Central memory CD8-positive, alpha-beta T cell (primary cell): ENCODE measurements around the gene HERPUD1.

Source experiments
- ATAC-seq: fragments of 150-1000 bp; cut with Tn5 transposase; replicated peaks from 2 replicates; pipeline ENCODE4 v1.10.0; 2022; ENCODE audit warnings: mild to moderate bottlenecking, moderate FRiP score, moderate number of reproducible peaks; ENCODE audit not compliant: poor library complexity, severe bottlenecking; ENCODE audit errors: extremely low read depth
- DNase-seq, 2 donors: peaks; one replicate each; pipeline ENCODE4 v3.0.0; 2021; ENCODE audit warnings: low spot score in 2 of 2
- H3K27ac Mint-ChIP-seq: one replicate; pipeline ENCODE4 v1.8.0; 2022; ENCODE audit warnings: low read depth, mild to moderate bottlenecking, moderate library complexity, mixed read lengths
- H3K27me3 Mint-ChIP-seq: one replicate; pipeline ENCODE4 v1.8.0; 2022; ENCODE audit warnings: mixed read lengths
- H3K36me3 Mint-ChIP-seq: one replicate; pipeline ENCODE4 v1.8.0; 2022; ENCODE audit warnings: mild to moderate bottlenecking, moderate library complexity, mixed read lengths; ENCODE audit not compliant: insufficient read depth
- H3K4me1 Mint-ChIP-seq: one replicate; pipeline ENCODE4 v1.8.0; 2022; ENCODE audit warnings: mixed read lengths
- H3K4me3 Mint-ChIP-seq: one replicate; pipeline ENCODE4 v1.8.0; 2022; ENCODE audit warnings: mild to moderate bottlenecking, moderate library complexity, mixed read lengths
- H3K9me3 Mint-ChIP-seq: one replicate; pipeline ENCODE4 v1.8.0; 2022; ENCODE audit warnings: mixed read lengths

Gene HERPUD1

DNA sequence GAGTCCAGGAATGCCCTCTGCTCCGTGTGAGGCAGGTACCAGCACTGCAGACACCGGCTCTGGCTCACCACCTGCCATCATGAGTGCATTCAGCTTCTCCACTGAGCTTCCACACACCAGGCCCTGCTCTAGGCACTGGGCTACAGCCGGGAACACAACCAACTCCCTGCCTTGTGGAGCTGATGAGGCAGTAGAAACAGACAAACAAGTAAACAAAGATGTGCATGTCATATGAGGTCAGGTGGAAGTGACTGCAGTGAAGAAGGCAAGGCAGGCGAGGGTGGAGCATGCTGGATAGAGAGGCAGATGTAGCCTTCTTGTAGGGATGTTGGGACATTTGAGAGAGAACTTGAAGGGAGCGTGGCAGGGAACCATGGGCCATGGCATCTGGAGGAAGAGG lies 62.4 kb downstream of the HERPUD1 start:
- peaks cover 81% of the 10 kb centered on the region for H3K4me1 Mint-ChIP-seq
- no peaks in the 10 kb centered on the region for H3K27me3 Mint-ChIP-seq
- peak overlapping the region; percentile 81 for H3K4me3 Mint-ChIP-seq
- DNase-seq = no peak
- H3K9me3 Mint-ChIP-seq = no peaks in the 10 kb centered on the region
- ATAC-seq = no peak
- peak overlapping the region; percentile 96 for H3K27ac Mint-ChIP-seq
- H3K36me3 Mint-ChIP-seq = peaks cover 68% of the 10 kb centered on the region
